Measurements from ENCODE around the gene SLC30A2.

Gene SLC30A2

GRCh38 chr1:25994402-25995150, 51.3 kb downstream of the SLC30A2 start:
- no peak for FAIRE-seq

- FAIRE-seq, result no peak
Measured at GRCh38 chr1:25993197-25993951, 52.5 kb downstream of the SLC30A2 start.

- no peak for FAIRE-seq
Measured at GRCh38 chr1:25992689-25993171, 53.2 kb downstream of the SLC30A2 start.

GRCh38 chr1:25991937-25992688, 53.8 kb downstream of the SLC30A2 start:
- no peak for FAIRE-seq

- FAIRE-seq, result no peak
Measured at GRCh38 chr1:25990702-25991395, 55.1 kb downstream of the SLC30A2 start.

- no peak for FAIRE-seq
Measured at GRCh38 chr1:25990251-25990650, 55.7 kb downstream of the SLC30A2 start.

- no peak for FAIRE-seq
Measured at GRCh38 chr1:25989440-25990234, 56.3 kb downstream of the SLC30A2 start.

- no peak for FAIRE-seq
Measured at GRCh38 chr1:25987951-25988350, 58.0 kb downstream of the SLC30A2 start.
